ENCODE results near the gene KERA.

DNA sequence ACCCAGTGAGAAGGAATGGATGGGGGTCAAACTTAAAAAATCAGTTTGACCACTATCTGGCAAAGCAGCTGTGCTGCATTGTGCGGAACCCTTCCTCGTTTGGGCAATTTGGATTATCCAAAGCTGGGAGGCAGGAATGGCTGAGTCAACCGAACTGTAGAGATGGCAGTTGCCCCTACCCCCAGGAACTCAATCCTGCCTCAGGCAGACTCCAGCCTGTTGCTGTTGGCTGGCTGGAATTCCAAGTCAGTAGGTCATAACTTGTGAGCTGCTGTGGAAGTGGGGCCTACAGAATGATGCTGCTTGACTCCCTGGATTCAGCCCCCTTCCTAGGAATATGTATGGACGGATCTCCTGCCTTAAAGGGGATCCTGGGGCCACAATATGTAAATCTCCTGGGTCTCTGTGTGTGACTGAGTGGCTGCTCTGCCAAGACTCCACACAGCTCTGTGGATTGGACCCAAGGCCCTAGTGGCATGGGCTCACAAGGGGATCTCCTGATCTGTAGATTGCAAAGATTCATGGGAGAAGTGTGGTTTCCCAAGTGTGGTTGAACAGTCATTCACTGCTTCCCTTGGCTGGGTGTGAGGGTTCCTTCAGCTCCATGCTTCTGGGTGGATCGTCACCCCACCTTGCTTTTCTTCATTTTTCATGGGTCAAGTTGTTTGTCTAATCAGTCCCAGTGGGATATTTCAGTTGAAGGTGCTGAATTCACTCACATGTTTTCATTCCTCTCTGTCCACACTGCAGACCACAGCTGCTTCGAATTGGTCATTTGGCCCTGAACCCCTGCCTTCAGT is 34.3 kb upstream of the KERA start:
- TF ChIP-seq POLR2A (IDR thresholded peaks at IDR 0.05; ENCODE audit: low read length) (no peak), GATA1 (IDR thresholded peaks at IDR 0.05; ENCODE audit: low read depth, low read length) (no peak)

Data from erythroblast (primary cell).